Gastrocnemius medialis (tissue), 4 donors: ENCODE data around the gene ALKBH6. TPM values are rescaled to one million over a fixed set of nuclear protein-coding genes. Genes with fewer than 3 reads are reported as not detected.

ENCODE experiments used
- ATAC-seq, 2 donors: fragments of 150-250 bp; one replicate each; pipeline ENCODE4 v1.9.1; 2016
- DNase-seq, 2 donors: peaks; one replicate each; pipeline ENCODE4 v3.0.0-alpha.2; 2019
- H3K27ac ChIP-seq, 4 donors: fragments of 200-600 bp; sonication (generic); 1 replicate in 1 of 4; 2 replicates in 3 of 4; pipeline ENCODE4 v1.5.1; 2016 to 2018; ENCODE audit warnings: mild to moderate bottlenecking in 2 of 4, moderate library complexity in 1 of 4
- H3K27me3 ChIP-seq, 3 donors: fragments of 200-600 bp; sonication (generic) in 2 of 3; 1 replicate in 1 of 3; 2 replicates in 2 of 3; pipeline versions ENCODE4 v1.5.1 to v1.6.0; 2016 to 2019; ENCODE audit warnings: mild to moderate bottlenecking in 1 of 3, moderate library complexity in 1 of 3
- H3K36me3 ChIP-seq, 2 donors: fragments of 200-600 bp; sonication (generic) in 1 of 2; one replicate each; pipeline ENCODE4 v1.5.1; 2017 to 2018
- H3K4me1 ChIP-seq, 2 donors: fragments of 200-600 bp; sonication (generic) in 1 of 2; one replicate each; pipeline ENCODE4 v1.5.1; 2016 to 2017; ENCODE audit warnings: mild to moderate bottlenecking in 2 of 2
- H3K4me3 ChIP-seq, 4 donors: fragments of 200-600 bp; sonication (generic) in 3 of 4; 1 replicate in 1 of 4; 2 replicates in 3 of 4; pipeline ENCODE4 v1.5.1; 2016 to 2019; ENCODE audit warnings: mild to moderate bottlenecking in 2 of 4
- H3K9me3 ChIP-seq, 3 donors: fragments of 200-600 bp; sonication (generic) in 2 of 3; 1 replicate in 1 of 3; 2 replicates in 2 of 3; pipeline ENCODE4 v1.5.1; 2016 to 2019
- CTCF ChIP-seq, 5 experiments: fragments of 450-650 bp in 3 of 5; fragments of 200-600 bp in 2 of 5; sonication (generic) in 2 of 5; IDR thresholded peaks in 4 of 5; conservative IDR thresholded peaks in 1 of 5; 1 replicate in 4 of 5; 2 replicates in 1 of 5; pipeline ENCODE4 v1.5.1; 2016 to 2019; ENCODE audit warnings: antibody characterized with exemption in 5 of 5, mild to moderate bottlenecking in 3 of 5, moderate library complexity in 3 of 5
- POLR2A ChIP-seq, 2 donors: fragments of 450-650 bp; IDR thresholded peaks; one replicate each; pipeline ENCODE4 v1.6.1; 2017; ENCODE audit warnings: antibody characterized with exemption in 2 of 2, mild to moderate bottlenecking in 2 of 2, moderate library complexity in 2 of 2
- in situ Hi-C, 4 donors: fragments of 200-750 bp; cut with MboI; loops; one replicate each; pipeline versions ENCODE4 v1.15.0 to v1.8.0; 2017; ENCODE audit warnings: low sequenced_read_pairs in 4 of 4
- intact Hi-C: fragments of 100-400 bp; cut with DNase I; formaldehyde crosslinking; loops from one replicate; pipeline ENCODE4 v1.15.1; 2023; ENCODE audit warnings: low total_unique reads
- total RNA-seq, 4 donors: library from RNA; depleted of rRNA; stranded (reverse); fragments of >200 nt; gene quantifications; one replicate each; pipeline versions ENCODE4 v1.1.0 to v1.2.3, GENCODE V29; 2016

The ALKBH6 gene
- total RNA-seq, 4 donors from 2014 or later, result 10.6 to 50.1 (median 19.0) TPM

- in situ Hi-C loops (no loop called here), intact Hi-C loops (no loop called here)
- H3K27me3 ChIP-seq, result peaks cover 0 to 4% (median 0%) of the 10 kb centered on the region in 3 donors
- H3K27ac ChIP-seq, result no peak overlapping the region
- H3K36me3 ChIP-seq, result no peaks in the 10 kb centered on the region
- no peak overlapping the region for H3K4me3 ChIP-seq
- H3K9me3 ChIP-seq, result no peaks in the 10 kb centered on the region
- DNase-seq (no peak), ATAC-seq (no peak)
- H3K4me1 ChIP-seq, result no peaks in the 10 kb centered on the region
- TF ChIP-seq CTCF (IDR thresholded peaks at IDR 0.05 in 4 of 5, conservative IDR thresholded peaks at IDR 0.05 in 1 of 5) (no peak), POLR2A (IDR thresholded peaks at IDR 0.05) (no peak)
These were observed 40.5 kb downstream of the ALKBH6 start for GRCh38 chr19:35973487-35973886.

- Histone ChIP-seq H3K27me3 (peaks cover 0 to 7% (median 0%) of the 10 kb centered on the region in 3 donors), H3K4me3 (no peak overlapping the region), H3K36me3 (no peaks in the 10 kb centered on the region), H3K27ac (no peak overlapping the region), H3K9me3 (no peaks in the 10 kb centered on the region), H3K4me1 (no peaks in the 10 kb centered on the region)
- intact Hi-C loops (no loop called here), in situ Hi-C loops (no loop called here)
- ATAC-seq (no peak), DNase-seq (no peak)
- no peak for TF ChIP-seq POLR2A (IDR thresholded peaks at IDR 0.05)
- TF ChIP-seq CTCF (IDR thresholded peaks at IDR 0.05 in 4 of 5, conservative IDR thresholded peaks at IDR 0.05 in 1 of 5), result no peak
These were observed 47.2 kb downstream of the ALKBH6 start for GRCh38 chr19:35966771-35967170.

- Histone ChIP-seq H3K36me3 (no peaks in the 10 kb centered on the region), H3K4me1 (no peaks in the 10 kb centered on the region), H3K9me3 (no peaks in the 10 kb centered on the region), H3K27me3 (peaks cover 29 to 33% (median 32%) of the 10 kb centered on the region in 3 donors), H3K4me3 (no peak overlapping the region), H3K27ac (no peak overlapping the region)
- DNase-seq (no peak), ATAC-seq (no peak)
- in situ Hi-C loops, result no loop called here
- intact Hi-C loops, result no loop called here
- no peak for TF ChIP-seq CTCF (IDR thresholded peaks at IDR 0.05 in 4 of 5, conservative IDR thresholded peaks at IDR 0.05 in 1 of 5)
- TF ChIP-seq POLR2A (IDR thresholded peaks at IDR 0.05), result no peak
These were observed 50.5 kb downstream of the ALKBH6 start for GRCh38 chr19:35963514-35963913.

GRCh38 chr19:35960432-35960972, 53.5 kb downstream of the ALKBH6 start:
- in situ Hi-C loops, result no loop called here
- Histone ChIP-seq H3K27me3 (peaks cover 34 to 39% (median 38%) of the 10 kb centered on the region in 3 donors), H3K36me3 (no peaks in the 10 kb centered on the region), H3K4me1 (no peaks in the 10 kb centered on the region), H3K27ac (no peak overlapping the region), H3K4me3 (no peak overlapping the region), H3K9me3 (no peaks in the 10 kb centered on the region)
- intact Hi-C loops, result no loop called here
- no peak for ATAC-seq
- no peak for TF ChIP-seq CTCF (IDR thresholded peaks at IDR 0.05 in 4 of 5, conservative IDR thresholded peaks at IDR 0.05 in 1 of 5)
- no peak for TF ChIP-seq POLR2A (IDR thresholded peaks at IDR 0.05)
- no peak for DNase-seq

- H3K9me3 ChIP-seq, result no peaks in the 10 kb centered on the region
- ATAC-seq (no peak), DNase-seq (no peak)
- no peaks in the 10 kb centered on the region for H3K36me3 ChIP-seq
- in situ Hi-C loops, result no loop called here
- H3K4me1 ChIP-seq, result no peaks in the 10 kb centered on the region
- H3K27me3 ChIP-seq, result peaks cover 34 to 39% (median 38%) of the 10 kb centered on the region in 3 donors
- TF ChIP-seq POLR2A (IDR thresholded peaks at IDR 0.05) (no peak), CTCF (IDR thresholded peaks at IDR 0.05 in 4 of 5, conservative IDR thresholded peaks at IDR 0.05 in 1 of 5) (no peak)
- no peak overlapping the region for H3K4me3 ChIP-seq
- no peak overlapping the region for H3K27ac ChIP-seq
- intact Hi-C loops, result no loop called here
These were observed 54.1 kb downstream of the ALKBH6 start for GRCh38 chr19:35959968-35960320.
